Measurements from ENCODE around the gene KAT6B. TPM values are rescaled to one million over a fixed set of nuclear protein-coding genes. Genes with fewer than 3 reads are reported as not detected.

The KAT6B gene
- total and polyA plus RNA-seq, 2 donors = 12.2 to 22.1 TPM

GRCh38 chr10:74816824-74817498 lies 9.4 kb upstream of the KAT6B start:
- Histone ChIP-seq H3K4me1 (ENCODE audit: control insufficient read depth in 2 of 2, insufficient read depth in 2 of 2, low read length in 2 of 2) (peaks cover 0 to 2% of the 10 kb centered on the region in 2 donors), H3K36me3 (ENCODE audit: control insufficient read depth in 2 of 2, insufficient read depth in 2 of 2, low read length in 1 of 2) (no peaks in the 10 kb centered on the region), H3K9me3 (ENCODE audit: control insufficient read depth in 2 of 2, insufficient read depth in 1 of 2, low read length in 1 of 2) (peaks cover 0 to 14% of the 10 kb centered on the region in 2 donors), H3K27ac (ENCODE audit: low read depth in 1 of 2, low read length in 1 of 2) (no peak overlapping the region), H3K27me3 (ENCODE audit: control insufficient read depth in 2 of 2, insufficient read depth in 1 of 2, low read length in 1 of 2) (peaks cover 0 to 7% of the 10 kb centered on the region in 2 donors), H3K4me3 (ENCODE audit: low read length in 2 of 2) (no peak overlapping the region)
- WGBS = 96% methylated on average over 4 of the region's 4 CpGs
- no peak for DNase-seq (ENCODE audit: low read depth in 6 of 9, low spot score in 9 of 9)

- DNase-seq (ENCODE audit: low read depth in 6 of 9, low spot score in 9 of 9) = no peak
- Histone ChIP-seq H3K27me3 (ENCODE audit: control insufficient read depth in 2 of 2, insufficient read depth in 1 of 2, low read length in 1 of 2) (no peaks in the 10 kb centered on the region), H3K36me3 (ENCODE audit: control insufficient read depth in 2 of 2, insufficient read depth in 2 of 2, low read length in 1 of 2) (no peaks in the 10 kb centered on the region), H3K4me1 (ENCODE audit: control insufficient read depth in 2 of 2, insufficient read depth in 2 of 2, low read length in 2 of 2) (peaks cover 0 to 25% of the 10 kb centered on the region in 2 donors), H3K27ac (ENCODE audit: low read depth in 1 of 2, low read length in 1 of 2) (no peak overlapping the region), H3K4me3 (ENCODE audit: low read length in 2 of 2) (no peak overlapping the region), H3K9me3 (ENCODE audit: control insufficient read depth in 2 of 2, insufficient read depth in 1 of 2, low read length in 1 of 2) (peaks cover 0 to 9% of the 10 kb centered on the region in 2 donors)
- WGBS = 94% methylated on average over 3 of the region's 3 CpGs
Observed at GRCh38 chr10:74821501-74821900, 4.9 kb upstream of the KAT6B start.

- peaks cover 0 to 4% of the 10 kb centered on the region in 2 donors for H3K9me3 ChIP-seq (ENCODE audit: control insufficient read depth in 2 of 2, insufficient read depth in 1 of 2, low read length in 1 of 2)
- H3K4me3 ChIP-seq (ENCODE audit: low read length in 2 of 2) = no peak overlapping the region
- H3K27ac ChIP-seq (ENCODE audit: low read depth in 1 of 2, low read length in 1 of 2) = no peak overlapping the region
- H3K27me3 ChIP-seq (ENCODE audit: control insufficient read depth in 2 of 2, insufficient read depth in 1 of 2, low read length in 1 of 2) = no peaks in the 10 kb centered on the region
- no peak for DNase-seq (ENCODE audit: low read depth in 6 of 9, low spot score in 9 of 9)
- H3K36me3 ChIP-seq (ENCODE audit: control insufficient read depth in 2 of 2, insufficient read depth in 2 of 2, low read length in 1 of 2) = no peaks in the 10 kb centered on the region
- peaks cover 2 to 27% of the 10 kb centered on the region in 2 donors for H3K4me1 ChIP-seq (ENCODE audit: control insufficient read depth in 2 of 2, insufficient read depth in 2 of 2, low read length in 2 of 2)
- WGBS = 92% methylated on average over 2 of the region's 2 CpGs
Observed at GRCh38 chr10:74822101-74822500, 4.3 kb upstream of the KAT6B start.

GRCh38 chr10:74822521-74823089 lies 3.8 kb upstream of the KAT6B start:
- no peaks in the 10 kb centered on the region for H3K36me3 ChIP-seq (ENCODE audit: control insufficient read depth in 2 of 2, insufficient read depth in 2 of 2, low read length in 1 of 2)
- peaks cover 7 to 32% of the 10 kb centered on the region in 2 donors for H3K4me1 ChIP-seq (ENCODE audit: control insufficient read depth in 2 of 2, insufficient read depth in 2 of 2, low read length in 2 of 2)
- no peak overlapping the region for H3K4me3 ChIP-seq (ENCODE audit: low read length in 2 of 2)
- H3K27me3 ChIP-seq (ENCODE audit: control insufficient read depth in 2 of 2, insufficient read depth in 1 of 2, low read length in 1 of 2) = no peaks in the 10 kb centered on the region
- H3K27ac ChIP-seq (ENCODE audit: low read depth in 1 of 2, low read length in 1 of 2) = no peak overlapping the region
- 87% methylated on average over 3 of the region's 3 CpGs for WGBS
- no peak for DNase-seq (ENCODE audit: low read depth in 6 of 9, low spot score in 9 of 9)
- peaks cover 0 to 4% of the 10 kb centered on the region in 2 donors for H3K9me3 ChIP-seq (ENCODE audit: control insufficient read depth in 2 of 2, insufficient read depth in 1 of 2, low read length in 1 of 2)

GRCh38 chr10:74823791-74824183 lies 2.6 kb upstream of the KAT6B start:
- H3K27me3 ChIP-seq (ENCODE audit: control insufficient read depth in 2 of 2, insufficient read depth in 1 of 2, low read length in 1 of 2) = no peaks in the 10 kb centered on the region
- peaks cover 10 to 38% of the 10 kb centered on the region in 2 donors for H3K4me1 ChIP-seq (ENCODE audit: control insufficient read depth in 2 of 2, insufficient read depth in 2 of 2, low read length in 2 of 2)
- peak overlapping the region; percentile 95 to 96 for H3K27ac ChIP-seq (ENCODE audit: low read depth in 1 of 2, low read length in 1 of 2)
- 55% methylated on average over 4 of the region's 4 CpGs for WGBS
- no peak for DNase-seq (ENCODE audit: low read depth in 6 of 9, low spot score in 9 of 9)
- peaks cover 0 to 4% of the 10 kb centered on the region in 2 donors for H3K9me3 ChIP-seq (ENCODE audit: control insufficient read depth in 2 of 2, insufficient read depth in 1 of 2, low read length in 1 of 2)
- peak overlapping the region; percentile 87 to 90 for H3K4me3 ChIP-seq (ENCODE audit: low read length in 2 of 2)
- no peaks in the 10 kb centered on the region for H3K36me3 ChIP-seq (ENCODE audit: control insufficient read depth in 2 of 2, insufficient read depth in 2 of 2, low read length in 1 of 2)

GRCh38 chr10:74824184-74824899 lies 2.1 kb upstream of the KAT6B start:
- peak in 8 of 9 donors; percentile 19 to 72 (median 44) for DNase-seq (ENCODE audit: low read depth in 6 of 9, low spot score in 9 of 9)
- Histone ChIP-seq H3K4me1 (ENCODE audit: control insufficient read depth in 2 of 2, insufficient read depth in 2 of 2, low read length in 2 of 2) (peaks cover 10 to 41% of the 10 kb centered on the region in 2 donors), H3K36me3 (ENCODE audit: control insufficient read depth in 2 of 2, insufficient read depth in 2 of 2, low read length in 1 of 2) (no peaks in the 10 kb centered on the region), H3K9me3 (ENCODE audit: control insufficient read depth in 2 of 2, insufficient read depth in 1 of 2, low read length in 1 of 2) (peaks cover 0 to 4% of the 10 kb centered on the region in 2 donors), H3K27me3 (ENCODE audit: control insufficient read depth in 2 of 2, insufficient read depth in 1 of 2, low read length in 1 of 2) (no peaks in the 10 kb centered on the region), H3K27ac (ENCODE audit: low read depth in 1 of 2, low read length in 1 of 2) (peak overlapping the region; percentile 95 to 96), H3K4me3 (ENCODE audit: low read length in 2 of 2) (peak overlapping the region; percentile 87 to 90)
- WGBS = 11% methylated on average over 18 of the region's 18 CpGs

- H3K4me1 ChIP-seq (ENCODE audit: control insufficient read depth in 2 of 2, insufficient read depth in 2 of 2, low read length in 2 of 2) = peaks cover 10 to 42% of the 10 kb centered on the region in 2 donors
- DNase-seq (ENCODE audit: low read depth in 6 of 9, low spot score in 9 of 9) = peak in 8 of 9 donors; percentile 11 to 74 (median 54)
- no peaks in the 10 kb centered on the region for H3K36me3 ChIP-seq (ENCODE audit: control insufficient read depth in 2 of 2, insufficient read depth in 2 of 2, low read length in 1 of 2)
- H3K9me3 ChIP-seq (ENCODE audit: control insufficient read depth in 2 of 2, insufficient read depth in 1 of 2, low read length in 1 of 2) = peaks cover 0 to 4% of the 10 kb centered on the region in 2 donors
- H3K27me3 ChIP-seq (ENCODE audit: control insufficient read depth in 2 of 2, insufficient read depth in 1 of 2, low read length in 1 of 2) = no peaks in the 10 kb centered on the region
- peak overlapping the region; percentile 87 to 90 for H3K4me3 ChIP-seq (ENCODE audit: low read length in 2 of 2)
- peak overlapping the region; percentile 95 to 96 for H3K27ac ChIP-seq (ENCODE audit: low read depth in 1 of 2, low read length in 1 of 2)
- 1% methylated on average over 43 of the region's 43 CpGs for WGBS
Observed at GRCh38 chr10:74824900-74825370, 1.5 kb upstream of the KAT6B start.

GRCh38 chr10:74825371-74826141 lies 844 bp upstream of the KAT6B start:
- H3K4me3 ChIP-seq (ENCODE audit: low read length in 2 of 2) = peak overlapping the region; percentile 87 to 90
- H3K4me1 ChIP-seq (ENCODE audit: control insufficient read depth in 2 of 2, insufficient read depth in 2 of 2, low read length in 2 of 2) = peaks cover 10 to 42% of the 10 kb centered on the region in 2 donors
- peaks cover 0 to 4% of the 10 kb centered on the region in 2 donors for H3K9me3 ChIP-seq (ENCODE audit: control insufficient read depth in 2 of 2, insufficient read depth in 1 of 2, low read length in 1 of 2)
- H3K27me3 ChIP-seq (ENCODE audit: control insufficient read depth in 2 of 2, insufficient read depth in 1 of 2, low read length in 1 of 2) = no peaks in the 10 kb centered on the region
- peak in 3 of 9 donors; percentile 41 to 81 (median 41) for DNase-seq (ENCODE audit: low read depth in 6 of 9, low spot score in 9 of 9)
- peak overlapping the region; percentile 96 to 97 for H3K27ac ChIP-seq (ENCODE audit: low read depth in 1 of 2, low read length in 1 of 2)
- peaks cover 0 to 3% of the 10 kb centered on the region in 2 donors for H3K36me3 ChIP-seq (ENCODE audit: control insufficient read depth in 2 of 2, insufficient read depth in 2 of 2, low read length in 1 of 2)
- WGBS = under 1% methylated on average over 89 of the region's 89 CpGs

All from thymus (tissue), 11 donors.